Glomerular visceral epithelial cell (primary cell): ENCODE results near the gene HTT-AS.

Source experiments
- DNase-seq: peaks from one replicate; pipeline ENCODE4 v3.0.0-alpha.2; 2016; ENCODE audit errors: extremely low spot score

HTT-AS gene

DNA sequence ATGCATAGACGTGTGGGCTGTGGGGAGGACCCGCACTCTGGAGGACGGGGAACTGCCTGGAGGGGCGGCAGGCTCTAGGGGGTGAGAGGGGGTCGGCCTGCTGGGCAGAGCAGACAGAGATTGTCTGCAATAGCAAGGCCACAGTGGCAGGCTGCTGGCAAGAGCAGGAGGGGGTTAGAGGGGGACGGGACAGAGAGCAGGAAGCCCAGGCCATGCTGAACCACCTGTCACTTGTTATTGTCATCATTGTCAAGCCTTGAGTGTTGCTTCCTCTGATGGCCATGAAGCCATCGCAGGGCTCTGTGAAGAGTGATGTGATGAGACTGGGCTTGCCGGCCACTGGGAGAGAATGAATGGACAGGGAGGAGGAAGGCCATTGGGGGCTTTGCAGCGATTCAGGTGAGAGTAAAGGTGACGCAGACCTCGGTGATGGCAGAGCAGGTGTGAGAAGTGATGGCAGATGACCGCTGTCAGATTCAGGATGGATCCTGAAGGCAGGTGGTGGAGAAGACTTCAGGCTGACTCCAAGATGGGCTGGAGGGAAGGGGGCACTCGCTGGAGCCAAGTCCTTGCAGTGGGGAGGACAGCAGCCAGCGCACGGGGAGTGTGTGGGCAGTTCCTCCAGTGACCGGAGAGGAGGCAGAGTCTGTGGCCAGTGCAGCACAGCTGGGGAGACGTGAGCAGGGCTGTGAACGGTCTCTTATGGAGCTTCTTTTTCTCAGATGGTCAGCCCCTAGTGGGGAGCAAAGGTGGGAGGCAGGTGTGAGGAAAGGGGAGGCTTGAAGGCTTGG, 43.6 kb downstream of the HTT-AS start:
- DNase-seq, result no peak

GRCh38 chr4:3029464-3029863, 44.9 kb downstream of the HTT-AS start:
- DNase-seq, result no peak

- no peak for DNase-seq
These were observed 47.8 kb downstream of the HTT-AS start for GRCh38 chr4:3026540-3026939.

GRCh38 chr4:3025881-3026280, 48.5 kb downstream of the HTT-AS start:
- no peak for DNase-seq

GRCh38 chr4:3022651-3023050, 51.7 kb downstream of the HTT-AS start:
- no peak for DNase-seq

DNA sequence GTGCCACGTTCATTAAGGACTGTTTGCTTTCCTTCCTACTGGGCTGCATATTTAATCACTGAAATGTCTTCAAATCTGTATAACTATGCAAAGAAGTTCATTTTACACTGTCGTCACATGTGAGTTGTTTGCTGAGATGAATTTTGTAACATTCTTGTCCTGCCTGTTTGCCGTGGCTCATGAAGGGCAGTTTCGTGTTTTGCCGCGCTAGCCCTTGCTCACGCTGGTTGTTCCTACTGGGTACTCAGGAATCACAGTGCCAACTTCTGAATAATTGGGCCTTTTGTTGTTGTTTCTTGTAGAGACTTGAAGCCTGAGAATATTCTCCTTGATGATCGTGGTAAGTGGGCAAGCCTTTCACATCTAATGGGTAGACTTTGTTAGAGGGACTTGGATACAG, 52.2 kb downstream of the HTT-AS start:
- no peak for DNase-seq

DNA sequence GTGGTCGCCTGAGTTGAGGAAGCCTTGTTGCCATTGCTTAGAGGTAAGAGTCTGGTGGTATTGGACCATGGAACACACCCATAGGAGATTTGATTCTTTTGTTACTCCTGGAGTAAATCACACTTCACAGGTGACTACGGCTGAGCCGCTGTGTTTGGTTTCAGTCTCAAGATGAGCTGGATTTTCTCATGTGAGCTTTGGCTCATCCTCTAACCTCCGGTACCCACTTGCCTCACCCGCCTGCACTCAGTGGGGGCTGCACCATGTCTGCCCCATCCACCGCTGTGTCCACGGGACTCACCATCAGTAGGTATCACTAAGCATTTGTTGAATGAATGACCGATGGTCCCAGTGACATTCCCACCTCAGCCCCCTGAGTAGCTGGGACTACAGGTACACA, 52.7 kb downstream of the HTT-AS start:
- no peak for DNase-seq

DNA sequence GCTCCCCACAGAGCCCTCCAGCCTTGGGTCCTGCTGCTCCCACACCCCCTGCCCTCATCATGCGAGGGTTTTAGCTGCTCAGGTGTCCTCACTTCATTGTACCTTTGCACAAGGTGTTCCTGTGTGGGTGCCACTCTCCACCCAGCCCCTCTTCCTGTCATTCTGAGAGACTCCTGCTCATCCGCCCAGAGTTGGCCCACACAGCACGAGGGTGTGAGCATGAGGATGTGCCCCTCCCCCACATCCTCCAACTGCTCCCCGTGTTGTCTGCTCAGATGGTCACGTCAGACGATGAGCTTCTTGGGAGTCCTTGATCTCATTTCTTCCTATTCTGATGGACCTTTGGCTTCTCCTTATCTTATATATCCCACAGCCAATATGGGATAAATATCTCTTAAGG, 53.2 kb downstream of the HTT-AS start:
- DNase-seq, result no peak

- DNase-seq, result no peak
These were observed 55.0 kb downstream of the HTT-AS start for GRCh38 chr4:3019145-3019846.

GRCh38 chr4:3017504-3017903, 56.8 kb downstream of the HTT-AS start:
- peak; percentile 45 for DNase-seq

- peak; percentile 17 for DNase-seq
These were observed 57.4 kb downstream of the HTT-AS start for GRCh38 chr4:3016961-3017360.

GRCh38 chr4:3013839-3014350, 60.4 kb downstream of the HTT-AS start:
- DNase-seq, result no peak
